Measurements from ENCODE around the gene HEG1.

DNA sequence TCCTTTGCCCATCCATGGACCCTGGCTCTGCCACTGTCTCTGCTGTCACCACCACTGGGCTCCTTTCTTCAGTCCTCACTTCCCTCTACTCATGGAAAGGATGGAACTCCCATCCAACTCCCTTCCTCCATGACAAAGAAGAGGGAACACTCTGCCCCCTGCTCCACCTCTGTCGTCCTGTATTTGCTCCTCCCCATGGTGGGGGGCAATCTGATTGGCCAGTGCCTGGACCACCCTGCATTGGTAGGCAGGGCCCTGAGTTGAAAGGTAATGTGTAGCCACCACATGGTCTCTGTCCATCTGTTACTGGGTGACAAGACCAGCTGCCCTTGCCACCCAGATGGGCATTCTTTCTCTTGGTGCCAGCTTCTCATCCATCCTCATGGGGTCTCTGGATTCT lies 20.7 kb upstream of the HEG1 start:
- no peak for TF ChIP-seq CSDC2 (CRISPR knock-in tag; IDR thresholded peaks at IDR 0.05)
- TF ChIP-seq ZC3H10 (CRISPR knock-in tag; IDR thresholded peaks at IDR 0.05) = no peak

Data from SK-N-SH treated with all-trans-retinoic acid at 6 μM for 48 hours (cell line).